ENCODE results near the gene NSUN6.

DNA sequence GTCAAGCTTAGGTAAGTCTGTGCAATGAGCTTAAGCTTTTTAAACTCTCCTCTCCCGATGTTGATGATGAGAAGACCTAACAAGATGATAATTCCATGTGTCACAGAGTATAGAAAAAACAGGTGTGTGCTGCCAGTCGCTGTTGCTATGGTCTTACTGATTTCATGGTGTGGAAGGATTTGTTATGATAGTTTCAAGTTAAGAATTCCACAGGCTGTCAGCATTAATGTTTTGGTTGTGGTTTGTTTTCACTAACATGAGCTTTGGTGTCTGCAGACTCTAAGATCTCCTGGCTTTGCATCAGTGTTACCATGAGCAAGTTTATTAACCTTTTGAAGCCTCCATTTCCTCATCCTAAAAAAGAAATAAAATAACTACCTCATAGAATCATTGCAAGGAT is 123.7 kb downstream of the NSUN6 start:
- TF ChIP-seq, protein P1, sequence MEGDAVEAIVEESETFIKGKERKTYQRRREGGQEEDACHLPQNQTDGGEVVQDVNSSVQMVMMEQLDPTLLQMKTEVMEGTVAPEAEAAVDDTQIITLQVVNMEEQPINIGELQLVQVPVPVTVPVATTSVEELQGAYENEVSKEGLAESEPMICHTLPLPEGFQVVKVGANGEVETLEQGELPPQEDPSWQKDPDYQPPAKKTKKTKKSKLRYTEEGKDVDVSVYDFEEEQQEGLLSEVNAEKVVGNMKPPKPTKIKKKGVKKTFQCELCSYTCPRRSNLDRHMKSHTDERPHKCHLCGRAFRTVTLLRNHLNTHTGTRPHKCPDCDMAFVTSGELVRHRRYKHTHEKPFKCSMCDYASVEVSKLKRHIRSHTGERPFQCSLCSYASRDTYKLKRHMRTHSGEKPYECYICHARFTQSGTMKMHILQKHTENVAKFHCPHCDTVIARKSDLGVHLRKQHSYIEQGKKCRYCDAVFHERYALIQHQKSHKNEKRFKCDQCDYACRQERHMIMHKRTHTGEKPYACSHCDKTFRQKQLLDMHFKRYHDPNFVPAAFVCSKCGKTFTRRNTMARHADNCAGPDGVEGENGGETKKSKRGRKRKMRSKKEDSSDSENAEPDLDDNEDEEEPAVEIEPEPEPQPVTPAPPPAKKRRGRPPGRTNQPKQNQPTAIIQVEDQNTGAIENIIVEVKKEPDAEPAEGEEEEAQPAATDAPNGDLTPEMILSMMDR (IDR thresholded peaks at IDR 0.05): no peak
- TF ChIP-seq POLR2AphosphoS5 (IDR thresholded peaks at IDR 0.05): no peak
